Panc1 (cell line): ENCODE measurements around the gene CLEC17A.
"Not testable (repeated sequence)": the region's sequence is repeated elsewhere in the genome, so short reads cannot be mapped to it uniquely, and the experiment has no call there.

Experiments
- POLR2AphosphoS5 ChIP-seq: IDR thresholded peaks from 2 replicates; pipeline ENCODE4 v1.6.1; 2012; ENCODE audit warnings: mild to moderate bottlenecking, low read depth, low read length, moderate library complexity
- SIN3A ChIP-seq: IDR thresholded peaks from 2 replicates; pipeline ENCODE4 v1.6.1; 2012; ENCODE audit warnings: low read depth, mild to moderate bottlenecking, low read length, moderate library complexity, borderline replicate concordance; ENCODE audit not compliant: insufficient read depth
- TF ChIP-seq, protein P1 (sequence below): fragments of 450-650 bp; IDR thresholded peaks from 2 replicates; pipeline ENCODE4 v1.5.1; 2017; ENCODE audit warnings: mild to moderate bottlenecking
- TF ChIP-seq, protein P2 (sequence below), 2 experiments: IDR thresholded peaks; 2 replicates each; pipeline ENCODE4 v1.6.1; 2011 to 2012; ENCODE audit warnings: low read depth in 2 of 2, control low read depth in 1 of 2, low read length in 1 of 2, mild to moderate bottlenecking in 1 of 2, moderate library complexity in 1 of 2; ENCODE audit not compliant: insufficient read depth in 1 of 2

DNA sequence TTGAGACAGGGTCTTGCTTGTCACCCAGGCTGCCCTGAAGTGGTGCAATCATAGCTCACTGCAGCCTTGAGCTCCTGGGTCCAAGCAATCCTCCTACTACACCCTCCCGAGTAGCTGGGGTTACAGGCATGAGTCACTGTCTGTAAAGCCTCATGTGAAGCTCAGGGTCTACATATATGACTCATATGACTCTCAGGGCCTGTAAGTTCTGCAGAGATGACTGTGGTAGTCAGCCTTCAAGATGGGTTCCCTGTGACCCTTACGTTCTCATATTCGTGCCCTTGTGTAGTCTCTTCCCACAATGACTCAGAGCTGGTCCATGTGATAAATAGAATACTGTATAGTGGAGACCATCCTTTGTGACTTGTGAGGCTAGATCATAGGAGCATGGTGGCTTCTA is 2.3 kb downstream of the CLEC17A start:
- TF ChIP-seq, protein P1, sequence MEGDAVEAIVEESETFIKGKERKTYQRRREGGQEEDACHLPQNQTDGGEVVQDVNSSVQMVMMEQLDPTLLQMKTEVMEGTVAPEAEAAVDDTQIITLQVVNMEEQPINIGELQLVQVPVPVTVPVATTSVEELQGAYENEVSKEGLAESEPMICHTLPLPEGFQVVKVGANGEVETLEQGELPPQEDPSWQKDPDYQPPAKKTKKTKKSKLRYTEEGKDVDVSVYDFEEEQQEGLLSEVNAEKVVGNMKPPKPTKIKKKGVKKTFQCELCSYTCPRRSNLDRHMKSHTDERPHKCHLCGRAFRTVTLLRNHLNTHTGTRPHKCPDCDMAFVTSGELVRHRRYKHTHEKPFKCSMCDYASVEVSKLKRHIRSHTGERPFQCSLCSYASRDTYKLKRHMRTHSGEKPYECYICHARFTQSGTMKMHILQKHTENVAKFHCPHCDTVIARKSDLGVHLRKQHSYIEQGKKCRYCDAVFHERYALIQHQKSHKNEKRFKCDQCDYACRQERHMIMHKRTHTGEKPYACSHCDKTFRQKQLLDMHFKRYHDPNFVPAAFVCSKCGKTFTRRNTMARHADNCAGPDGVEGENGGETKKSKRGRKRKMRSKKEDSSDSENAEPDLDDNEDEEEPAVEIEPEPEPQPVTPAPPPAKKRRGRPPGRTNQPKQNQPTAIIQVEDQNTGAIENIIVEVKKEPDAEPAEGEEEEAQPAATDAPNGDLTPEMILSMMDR: not testable (repeated sequence)
- TF ChIP-seq POLR2AphosphoS5, SIN3A: not testable (repeated sequence)
- TF ChIP-seq, protein P2, sequence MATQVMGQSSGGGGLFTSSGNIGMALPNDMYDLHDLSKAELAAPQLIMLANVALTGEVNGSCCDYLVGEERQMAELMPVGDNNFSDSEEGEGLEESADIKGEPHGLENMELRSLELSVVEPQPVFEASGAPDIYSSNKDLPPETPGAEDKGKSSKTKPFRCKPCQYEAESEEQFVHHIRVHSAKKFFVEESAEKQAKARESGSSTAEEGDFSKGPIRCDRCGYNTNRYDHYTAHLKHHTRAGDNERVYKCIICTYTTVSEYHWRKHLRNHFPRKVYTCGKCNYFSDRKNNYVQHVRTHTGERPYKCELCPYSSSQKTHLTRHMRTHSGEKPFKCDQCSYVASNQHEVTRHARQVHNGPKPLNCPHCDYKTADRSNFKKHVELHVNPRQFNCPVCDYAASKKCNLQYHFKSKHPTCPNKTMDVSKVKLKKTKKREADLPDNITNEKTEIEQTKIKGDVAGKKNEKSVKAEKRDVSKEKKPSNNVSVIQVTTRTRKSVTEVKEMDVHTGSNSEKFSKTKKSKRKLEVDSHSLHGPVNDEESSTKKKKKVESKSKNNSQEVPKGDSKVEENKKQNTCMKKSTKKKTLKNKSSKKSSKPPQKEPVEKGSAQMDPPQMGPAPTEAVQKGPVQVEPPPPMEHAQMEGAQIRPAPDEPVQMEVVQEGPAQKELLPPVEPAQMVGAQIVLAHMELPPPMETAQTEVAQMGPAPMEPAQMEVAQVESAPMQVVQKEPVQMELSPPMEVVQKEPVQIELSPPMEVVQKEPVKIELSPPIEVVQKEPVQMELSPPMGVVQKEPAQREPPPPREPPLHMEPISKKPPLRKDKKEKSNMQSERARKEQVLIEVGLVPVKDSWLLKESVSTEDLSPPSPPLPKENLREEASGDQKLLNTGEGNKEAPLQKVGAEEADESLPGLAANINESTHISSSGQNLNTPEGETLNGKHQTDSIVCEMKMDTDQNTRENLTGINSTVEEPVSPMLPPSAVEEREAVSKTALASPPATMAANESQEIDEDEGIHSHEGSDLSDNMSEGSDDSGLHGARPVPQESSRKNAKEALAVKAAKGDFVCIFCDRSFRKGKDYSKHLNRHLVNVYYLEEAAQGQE (IDR thresholded peaks at IDR 0.05; ENCODE audit: insufficient read depth in 1 of 2, low read depth in 2 of 2, low read length in 1 of 2): not testable (repeated sequence)
